WTC11 (cell line): ENCODE results near the gene CSTPP1. TPM values are rescaled to one million over a fixed set of nuclear protein-coding genes. Genes with fewer than 3 reads are reported as not detected.

Experiments
- ATAC-seq: fragments of 200-7000 bp; cut with Tn5 transposase; 2 replicates; pipeline ENCODE4 v1.10.0; 2021; ENCODE audit warnings: mild to moderate bottlenecking, moderate library complexity
- CTCF ChIA-PET: fragments of 300-600 bp; sonication (Branson Sonifier 250); formaldehyde crosslinking; loops from one replicate; lab custom pipeline; 2021; ENCODE audit warnings: antibody characterized with exemption; lab: Charles Lee
- POLR2A ChIA-PET: fragments of 350-600 bp; sonication (Branson Sonifier 250); formaldehyde crosslinking; loops from one replicate; lab custom pipeline; 2021; ENCODE audit warnings: antibody characterized with exemption; lab: Charles Lee
- DNase-seq: peaks from one replicate; pipeline ENCODE4 v3.0.0; 2021; ENCODE audit warnings: low spot score
- H3K27ac Mint-ChIP-seq: 2 replicates; pipeline ENCODE4 v1.8.0; 2021; ENCODE audit warnings: mixed read lengths
- H3K27me3 Mint-ChIP-seq: 2 replicates; pipeline ENCODE4 v1.8.0; 2021; ENCODE audit warnings: low read depth, mild to moderate bottlenecking, moderate library complexity, mixed read lengths
- H3K36me3 Mint-ChIP-seq: 2 replicates; pipeline ENCODE4 v1.8.0; 2021; ENCODE audit warnings: mixed read lengths
- H3K4me1 Mint-ChIP-seq: 2 replicates; pipeline ENCODE4 v1.8.0; 2022; ENCODE audit warnings: mixed read lengths
- H3K4me3 Mint-ChIP-seq: 2 replicates; pipeline ENCODE4 v1.8.0; 2021; ENCODE audit warnings: mild to moderate bottlenecking, moderate library complexity, mixed read lengths
- H3K9me3 Mint-ChIP-seq: 2 replicates; pipeline ENCODE4 v1.8.0; 2021; ENCODE audit warnings: mixed read lengths
- CREB1 ChIP-seq: sonication (generic); formaldehyde crosslinking; IDR thresholded peaks from 2 replicates; pipeline ENCODE4 v1.8.0; 2023; ENCODE audit warnings: mild to moderate bottlenecking, missing genetic modification reagents
- ELF4 ChIP-seq: sonication (generic); formaldehyde crosslinking; IDR thresholded peaks from 2 replicates; pipeline ENCODE4 v1.8.1; 2022; ENCODE audit warnings: low read depth, mild to moderate bottlenecking, moderate library complexity, missing genetic modification reagents
- GABPB1 ChIP-seq: sonication (generic); formaldehyde crosslinking; IDR thresholded peaks from 2 replicates; pipeline ENCODE4 v1.8.1; 2023; ENCODE audit warnings: mild to moderate bottlenecking, missing genetic modification reagents
- KAT7 ChIP-seq: sonication (generic); formaldehyde crosslinking; IDR thresholded peaks from 2 replicates; pipeline ENCODE4 v1.8.1; 2023; ENCODE audit warnings: missing genetic modification reagents, mild to moderate bottlenecking, borderline replicate concordance
- RORB ChIP-seq: fragments of 250-450 bp; sonication (Bioruptor Pico); IDR thresholded peaks from 2 replicates; pipeline ENCODE4 v1.9.0; 2021; ENCODE audit warnings: mild to moderate bottlenecking
- TEAD1 ChIP-seq: sonication (generic); formaldehyde crosslinking; IDR thresholded peaks from 2 replicates; pipeline ENCODE4 v1.8.0; 2022; ENCODE audit warnings: mild to moderate bottlenecking, missing genetic modification reagents
- ZNF219 ChIP-seq: sonication (generic); formaldehyde crosslinking; IDR thresholded peaks from 2 replicates; pipeline ENCODE4 v1.8.0; 2023; ENCODE audit warnings: missing genetic modification reagents, mild to moderate bottlenecking, borderline replicate concordance
- ZNF671 ChIP-seq: fragments of 250-450 bp; sonication (Bioruptor Pico); IDR thresholded peaks from 2 replicates; pipeline ENCODE4 v1.8.0; 2021; ENCODE audit warnings: mild to moderate bottlenecking
- total RNA-seq: library from RNA; stranded (reverse); gene quantifications from 3 replicates; pipeline ENCODE4 v1.2.3, GENCODE V29; 2021
- TF ChIP-seq, protein P1 (sequence below): sonication (generic); formaldehyde crosslinking; IDR thresholded peaks from 2 replicates; pipeline ENCODE4 v1.8.0; 2022; ENCODE audit warnings: mild to moderate bottlenecking, missing genetic modification reagents
- TF ChIP-seq, protein P2 (sequence below): sonication (generic); formaldehyde crosslinking; IDR thresholded peaks from 2 replicates; pipeline ENCODE4 v1.8.0; 2022; ENCODE audit warnings: mild to moderate bottlenecking, missing genetic modification reagents
- TF ChIP-seq, protein P3 (sequence below): sonication (generic); formaldehyde crosslinking; IDR thresholded peaks from 2 replicates; pipeline ENCODE4 v1.8.0; 2022; ENCODE audit warnings: missing genetic modification reagents
- TF ChIP-seq, protein P4 (sequence below): sonication (generic); formaldehyde crosslinking; IDR thresholded peaks from 2 replicates; pipeline ENCODE4 v1.8.0; 2023; ENCODE audit warnings: missing genetic modification reagents, mild to moderate bottlenecking, borderline replicate concordance
- TF ChIP-seq, protein P5 (sequence below): fragments of 250-450 bp; sonication (Bioruptor Pico); IDR thresholded peaks from 2 replicates; pipeline ENCODE4 v1.9.0; 2021; ENCODE audit warnings: mild to moderate bottlenecking, borderline replicate concordance
- TF ChIP-seq, protein P6 (sequence below): sonication (generic); formaldehyde crosslinking; IDR thresholded peaks from 2 replicates; pipeline ENCODE4 v1.8.1; 2023; ENCODE audit warnings: mild to moderate bottlenecking, missing genetic modification reagents, moderate library complexity
- TF ChIP-seq, protein P7 (sequence below): sonication (generic); formaldehyde crosslinking; IDR thresholded peaks from 2 replicates; pipeline ENCODE4 v1.8.1; 2022; ENCODE audit warnings: missing genetic modification reagents, borderline replicate concordance

The CSTPP1 gene
- total RNA-seq, 1 experiment from 2014 or later = 23.6 TPM

DNA sequence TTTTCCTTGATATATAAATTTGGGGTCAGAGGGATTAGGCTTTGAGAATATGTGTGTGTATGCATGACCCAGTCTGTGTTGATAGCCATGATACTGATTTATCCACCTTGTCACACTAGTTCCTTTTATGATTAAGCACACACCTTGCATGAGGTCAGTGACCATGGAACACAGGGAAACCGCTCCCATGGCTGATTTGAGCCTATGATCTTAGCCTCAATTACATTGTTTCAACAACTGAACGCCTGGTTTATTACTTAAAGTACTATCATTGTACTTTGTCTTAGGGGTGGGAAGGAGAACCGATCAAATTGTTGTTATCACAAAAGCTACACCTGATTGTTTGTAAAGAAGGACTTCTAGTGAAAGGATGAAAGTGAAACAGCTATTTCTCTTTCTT, 169.4 kb downstream of the CSTPP1 start (continued):
- TF ChIP-seq, protein P1, sequence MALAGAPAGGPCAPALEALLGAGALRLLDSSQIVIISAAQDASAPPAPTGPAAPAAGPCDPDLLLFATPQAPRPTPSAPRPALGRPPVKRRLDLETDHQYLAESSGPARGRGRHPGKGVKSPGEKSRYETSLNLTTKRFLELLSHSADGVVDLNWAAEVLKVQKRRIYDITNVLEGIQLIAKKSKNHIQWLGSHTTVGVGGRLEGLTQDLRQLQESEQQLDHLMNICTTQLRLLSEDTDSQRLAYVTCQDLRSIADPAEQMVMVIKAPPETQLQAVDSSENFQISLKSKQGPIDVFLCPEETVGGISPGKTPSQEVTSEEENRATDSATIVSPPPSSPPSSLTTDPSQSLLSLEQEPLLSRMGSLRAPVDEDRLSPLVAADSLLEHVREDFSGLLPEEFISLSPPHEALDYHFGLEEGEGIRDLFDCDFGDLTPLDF (CRISPR knock-in tag) = no peak
- TF ChIP-seq KAT7 (CRISPR knock-in tag) (no peak), ELF4 (CRISPR knock-in tag) (no peak), CREB1 (CRISPR knock-in tag) (no peak)
- TF ChIP-seq, protein P2, sequence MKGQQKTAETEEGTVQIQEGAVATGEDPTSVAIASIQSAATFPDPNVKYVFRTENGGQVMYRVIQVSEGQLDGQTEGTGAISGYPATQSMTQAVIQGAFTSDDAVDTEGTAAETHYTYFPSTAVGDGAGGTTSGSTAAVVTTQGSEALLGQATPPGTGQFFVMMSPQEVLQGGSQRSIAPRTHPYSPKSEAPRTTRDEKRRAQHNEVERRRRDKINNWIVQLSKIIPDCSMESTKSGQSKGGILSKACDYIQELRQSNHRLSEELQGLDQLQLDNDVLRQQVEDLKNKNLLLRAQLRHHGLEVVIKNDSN (CRISPR knock-in tag) = no peak

DNA sequence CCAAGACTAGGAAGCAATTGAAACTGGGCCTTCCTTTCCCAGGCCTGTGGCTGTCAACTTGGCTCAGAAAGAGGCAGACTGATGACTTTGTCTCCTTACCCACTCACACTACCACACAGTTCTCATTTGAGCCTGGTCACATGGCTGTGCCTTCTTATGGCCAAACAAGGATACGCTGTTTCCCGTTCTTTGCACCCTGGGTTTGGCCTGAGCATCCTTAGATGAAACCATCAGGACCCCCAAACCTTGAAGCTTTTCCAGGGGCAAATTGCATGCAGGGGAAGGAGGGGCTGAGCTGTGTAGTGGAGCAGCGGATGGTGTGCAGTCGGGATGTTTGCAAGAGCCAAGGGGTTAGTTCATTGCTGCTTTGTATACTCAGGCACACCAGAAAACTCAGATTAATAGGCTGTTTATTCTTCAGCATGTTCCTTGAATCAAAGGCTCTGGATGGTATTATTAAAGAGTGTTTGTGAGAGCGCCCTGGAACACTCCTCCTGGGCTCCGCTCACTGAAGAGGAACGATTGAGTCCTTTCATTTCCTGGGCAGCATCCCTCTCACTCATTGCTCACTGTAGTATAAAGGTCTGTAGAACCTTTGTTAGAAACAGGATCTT, 170.3 kb downstream of the CSTPP1 start:
- no peaks in the 10 kb centered on the region for H3K36me3 Mint-ChIP-seq
- no peak overlapping the region for H3K4me3 Mint-ChIP-seq
- H3K9me3 Mint-ChIP-seq = no peaks in the 10 kb centered on the region
- POLR2A ChIA-PET = no interaction called here
- no peak for DNase-seq
- H3K27ac Mint-ChIP-seq = no peak overlapping the region
- ATAC-seq = no peak
- no peaks in the 10 kb centered on the region for H3K27me3 Mint-ChIP-seq
- H3K4me1 Mint-ChIP-seq = peaks cover 13% of the 10 kb centered on the region
- CTCF ChIA-PET = interaction anchor here (0.5 kb wide), 1 partner anchor 10 kb away, joined by 5 read pairs; no protein-coding TSS in a partner anchor
- TF ChIP-seq KAT7 (CRISPR knock-in tag) (no peak), ZNF671 (CRISPR knock-in tag) (no peak), TEAD1 (CRISPR knock-in tag) (no peak), ZNF219 (CRISPR knock-in tag) (no peak), RORB (CRISPR knock-in tag) (no peak), GABPB1 (no peak)
- TF ChIP-seq, protein P3, sequence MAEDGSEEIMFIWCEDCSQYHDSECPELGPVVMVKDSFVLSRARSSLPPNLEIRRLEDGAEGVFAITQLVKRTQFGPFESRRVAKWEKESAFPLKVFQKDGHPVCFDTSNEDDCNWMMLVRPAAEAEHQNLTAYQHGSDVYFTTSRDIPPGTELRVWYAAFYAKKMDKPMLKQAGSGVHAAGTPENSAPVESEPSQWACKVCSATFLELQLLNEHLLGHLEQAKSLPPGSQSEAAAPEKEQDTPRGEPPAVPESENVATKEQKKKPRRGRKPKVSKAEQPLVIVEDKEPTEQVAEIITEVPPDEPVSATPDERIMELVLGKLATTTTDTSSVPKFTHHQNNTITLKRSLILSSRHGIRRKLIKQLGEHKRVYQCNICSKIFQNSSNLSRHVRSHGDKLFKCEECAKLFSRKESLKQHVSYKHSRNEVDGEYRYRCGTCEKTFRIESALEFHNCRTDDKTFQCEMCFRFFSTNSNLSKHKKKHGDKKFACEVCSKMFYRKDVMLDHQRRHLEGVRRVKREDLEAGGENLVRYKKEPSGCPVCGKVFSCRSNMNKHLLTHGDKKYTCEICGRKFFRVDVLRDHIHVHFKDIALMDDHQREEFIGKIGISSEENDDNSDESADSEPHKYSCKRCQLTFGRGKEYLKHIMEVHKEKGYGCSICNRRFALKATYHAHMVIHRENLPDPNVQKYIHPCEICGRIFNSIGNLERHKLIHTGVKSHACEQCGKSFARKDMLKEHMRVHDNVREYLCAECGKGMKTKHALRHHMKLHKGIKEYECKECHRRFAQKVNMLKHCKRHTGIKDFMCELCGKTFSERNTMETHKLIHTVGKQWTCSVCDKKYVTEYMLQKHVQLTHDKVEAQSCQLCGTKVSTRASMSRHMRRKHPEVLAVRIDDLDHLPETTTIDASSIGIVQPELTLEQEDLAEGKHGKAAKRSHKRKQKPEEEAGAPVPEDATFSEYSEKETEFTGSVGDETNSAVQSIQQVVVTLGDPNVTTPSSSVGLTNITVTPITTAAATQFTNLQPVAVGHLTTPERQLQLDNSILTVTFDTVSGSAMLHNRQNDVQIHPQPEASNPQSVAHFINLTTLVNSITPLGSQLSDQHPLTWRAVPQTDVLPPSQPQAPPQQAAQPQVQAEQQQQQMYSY (CRISPR knock-in tag) = no peak
- TF ChIP-seq, protein P4, sequence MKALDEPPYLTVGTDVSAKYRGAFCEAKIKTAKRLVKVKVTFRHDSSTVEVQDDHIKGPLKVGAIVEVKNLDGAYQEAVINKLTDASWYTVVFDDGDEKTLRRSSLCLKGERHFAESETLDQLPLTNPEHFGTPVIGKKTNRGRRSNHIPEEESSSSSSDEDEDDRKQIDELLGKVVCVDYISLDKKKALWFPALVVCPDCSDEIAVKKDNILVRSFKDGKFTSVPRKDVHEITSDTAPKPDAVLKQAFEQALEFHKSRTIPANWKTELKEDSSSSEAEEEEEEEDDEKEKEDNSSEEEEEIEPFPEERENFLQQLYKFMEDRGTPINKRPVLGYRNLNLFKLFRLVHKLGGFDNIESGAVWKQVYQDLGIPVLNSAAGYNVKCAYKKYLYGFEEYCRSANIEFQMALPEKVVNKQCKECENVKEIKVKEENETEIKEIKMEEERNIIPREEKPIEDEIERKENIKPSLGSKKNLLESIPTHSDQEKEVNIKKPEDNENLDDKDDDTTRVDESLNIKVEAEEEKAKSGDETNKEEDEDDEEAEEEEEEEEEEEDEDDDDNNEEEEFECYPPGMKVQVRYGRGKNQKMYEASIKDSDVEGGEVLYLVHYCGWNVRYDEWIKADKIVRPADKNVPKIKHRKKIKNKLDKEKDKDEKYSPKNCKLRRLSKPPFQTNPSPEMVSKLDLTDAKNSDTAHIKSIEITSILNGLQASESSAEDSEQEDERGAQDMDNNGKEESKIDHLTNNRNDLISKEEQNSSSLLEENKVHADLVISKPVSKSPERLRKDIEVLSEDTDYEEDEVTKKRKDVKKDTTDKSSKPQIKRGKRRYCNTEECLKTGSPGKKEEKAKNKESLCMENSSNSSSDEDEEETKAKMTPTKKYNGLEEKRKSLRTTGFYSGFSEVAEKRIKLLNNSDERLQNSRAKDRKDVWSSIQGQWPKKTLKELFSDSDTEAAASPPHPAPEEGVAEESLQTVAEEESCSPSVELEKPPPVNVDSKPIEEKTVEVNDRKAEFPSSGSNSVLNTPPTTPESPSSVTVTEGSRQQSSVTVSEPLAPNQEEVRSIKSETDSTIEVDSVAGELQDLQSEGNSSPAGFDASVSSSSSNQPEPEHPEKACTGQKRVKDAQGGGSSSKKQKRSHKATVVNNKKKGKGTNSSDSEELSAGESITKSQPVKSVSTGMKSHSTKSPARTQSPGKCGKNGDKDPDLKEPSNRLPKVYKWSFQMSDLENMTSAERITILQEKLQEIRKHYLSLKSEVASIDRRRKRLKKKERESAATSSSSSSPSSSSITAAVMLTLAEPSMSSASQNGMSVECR (CRISPR knock-in tag) = no peak
- TF ChIP-seq, protein P5, sequence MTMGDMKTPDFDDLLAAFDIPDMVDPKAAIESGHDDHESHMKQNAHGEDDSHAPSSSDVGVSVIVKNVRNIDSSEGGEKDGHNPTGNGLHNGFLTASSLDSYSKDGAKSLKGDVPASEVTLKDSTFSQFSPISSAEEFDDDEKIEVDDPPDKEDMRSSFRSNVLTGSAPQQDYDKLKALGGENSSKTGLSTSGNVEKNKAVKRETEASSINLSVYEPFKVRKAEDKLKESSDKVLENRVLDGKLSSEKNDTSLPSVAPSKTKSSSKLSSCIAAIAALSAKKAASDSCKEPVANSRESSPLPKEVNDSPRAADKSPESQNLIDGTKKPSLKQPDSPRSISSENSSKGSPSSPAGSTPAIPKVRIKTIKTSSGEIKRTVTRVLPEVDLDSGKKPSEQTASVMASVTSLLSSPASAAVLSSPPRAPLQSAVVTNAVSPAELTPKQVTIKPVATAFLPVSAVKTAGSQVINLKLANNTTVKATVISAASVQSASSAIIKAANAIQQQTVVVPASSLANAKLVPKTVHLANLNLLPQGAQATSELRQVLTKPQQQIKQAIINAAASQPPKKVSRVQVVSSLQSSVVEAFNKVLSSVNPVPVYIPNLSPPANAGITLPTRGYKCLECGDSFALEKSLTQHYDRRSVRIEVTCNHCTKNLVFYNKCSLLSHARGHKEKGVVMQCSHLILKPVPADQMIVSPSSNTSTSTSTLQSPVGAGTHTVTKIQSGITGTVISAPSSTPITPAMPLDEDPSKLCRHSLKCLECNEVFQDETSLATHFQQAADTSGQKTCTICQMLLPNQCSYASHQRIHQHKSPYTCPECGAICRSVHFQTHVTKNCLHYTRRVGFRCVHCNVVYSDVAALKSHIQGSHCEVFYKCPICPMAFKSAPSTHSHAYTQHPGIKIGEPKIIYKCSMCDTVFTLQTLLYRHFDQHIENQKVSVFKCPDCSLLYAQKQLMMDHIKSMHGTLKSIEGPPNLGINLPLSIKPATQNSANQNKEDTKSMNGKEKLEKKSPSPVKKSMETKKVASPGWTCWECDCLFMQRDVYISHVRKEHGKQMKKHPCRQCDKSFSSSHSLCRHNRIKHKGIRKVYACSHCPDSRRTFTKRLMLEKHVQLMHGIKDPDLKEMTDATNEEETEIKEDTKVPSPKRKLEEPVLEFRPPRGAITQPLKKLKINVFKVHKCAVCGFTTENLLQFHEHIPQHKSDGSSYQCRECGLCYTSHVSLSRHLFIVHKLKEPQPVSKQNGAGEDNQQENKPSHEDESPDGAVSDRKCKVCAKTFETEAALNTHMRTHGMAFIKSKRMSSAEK (CRISPR knock-in tag) = no peak
- TF ChIP-seq, protein P6, sequence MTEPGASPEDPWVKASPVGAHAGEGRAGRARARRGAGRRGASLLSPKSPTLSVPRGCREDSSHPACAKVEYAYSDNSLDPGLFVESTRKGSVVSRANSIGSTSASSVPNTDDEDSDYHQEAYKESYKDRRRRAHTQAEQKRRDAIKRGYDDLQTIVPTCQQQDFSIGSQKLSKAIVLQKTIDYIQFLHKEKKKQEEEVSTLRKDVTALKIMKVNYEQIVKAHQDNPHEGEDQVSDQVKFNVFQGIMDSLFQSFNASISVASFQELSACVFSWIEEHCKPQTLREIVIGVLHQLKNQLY = no peak
- TF ChIP-seq, protein P2 (CRISPR knock-in tag) = no peak
- TF ChIP-seq, protein P7, sequence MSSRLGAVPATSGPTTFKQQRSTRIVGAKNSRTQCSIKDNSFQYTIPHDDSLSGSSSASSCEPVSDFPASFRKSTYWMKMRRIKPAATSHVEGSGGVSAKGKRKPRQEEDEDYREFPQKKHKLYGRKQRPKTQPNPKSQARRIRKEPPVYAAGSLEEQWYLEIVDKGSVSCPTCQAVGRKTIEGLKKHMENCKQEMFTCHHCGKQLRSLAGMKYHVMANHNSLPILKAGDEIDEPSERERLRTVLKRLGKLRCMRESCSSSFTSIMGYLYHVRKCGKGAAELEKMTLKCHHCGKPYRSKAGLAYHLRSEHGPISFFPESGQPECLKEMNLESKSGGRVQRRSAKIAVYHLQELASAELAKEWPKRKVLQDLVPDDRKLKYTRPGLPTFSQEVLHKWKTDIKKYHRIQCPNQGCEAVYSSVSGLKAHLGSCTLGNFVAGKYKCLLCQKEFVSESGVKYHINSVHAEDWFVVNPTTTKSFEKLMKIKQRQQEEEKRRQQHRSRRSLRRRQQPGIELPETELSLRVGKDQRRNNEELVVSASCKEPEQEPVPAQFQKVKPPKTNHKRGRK = no peak
